Dermis blood vessel endothelial cell (primary cell): ENCODE results near the gene WDR93. TPM values are rescaled to one million over a fixed set of nuclear protein-coding genes. Genes with fewer than 3 reads are reported as not detected.
"Not testable (repeated sequence)": the region's sequence is repeated elsewhere in the genome, so short reads cannot be mapped to it uniquely, and the experiment has no call there.

Source experiments
- DNase-seq: peaks from one replicate; pipeline ENCODE4 v3.0.0; 2010
- total RNA-seq: library from RNA; depleted of rRNA; stranded (reverse); fragments of >200 nt; gene quantifications from 2 replicates; pipeline ENCODE4 v1.2.3, GENCODE V29; 2014

Gene WDR93
- total RNA-seq, 1 donor from 2014 or later, result not detected

DNA sequence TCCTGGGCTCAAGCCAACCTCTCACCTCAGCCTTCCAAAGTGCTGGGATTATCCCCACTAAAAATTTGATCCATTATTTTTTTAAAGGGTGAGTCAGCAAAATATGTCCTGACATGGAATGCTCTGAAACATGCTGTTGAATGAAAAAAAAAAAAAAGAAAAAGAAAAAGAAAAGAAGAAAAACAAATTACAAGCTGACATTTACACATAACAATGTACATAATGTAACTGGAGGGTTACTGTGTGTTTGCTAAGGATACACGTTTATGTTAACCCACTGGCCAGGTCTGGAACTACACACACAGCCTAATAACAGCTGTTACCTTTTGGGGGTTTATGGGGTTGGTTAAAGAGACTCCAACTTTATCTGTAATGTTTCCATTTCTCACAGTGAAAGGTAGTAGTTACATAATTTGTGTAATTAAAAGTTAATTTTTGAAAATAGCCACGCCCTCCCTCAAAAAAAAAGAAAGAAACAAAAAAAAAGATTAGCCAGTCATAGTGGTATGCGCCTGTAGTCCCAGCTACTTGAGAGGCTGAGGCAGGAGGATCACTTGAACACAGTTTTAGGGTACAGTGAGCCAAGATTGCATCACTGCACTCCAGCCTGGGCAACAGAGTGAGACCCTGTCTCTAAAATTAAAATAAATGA lies 82.4 kb downstream of the WDR93 start:
- DNase-seq, result peak; percentile 43

DNA sequence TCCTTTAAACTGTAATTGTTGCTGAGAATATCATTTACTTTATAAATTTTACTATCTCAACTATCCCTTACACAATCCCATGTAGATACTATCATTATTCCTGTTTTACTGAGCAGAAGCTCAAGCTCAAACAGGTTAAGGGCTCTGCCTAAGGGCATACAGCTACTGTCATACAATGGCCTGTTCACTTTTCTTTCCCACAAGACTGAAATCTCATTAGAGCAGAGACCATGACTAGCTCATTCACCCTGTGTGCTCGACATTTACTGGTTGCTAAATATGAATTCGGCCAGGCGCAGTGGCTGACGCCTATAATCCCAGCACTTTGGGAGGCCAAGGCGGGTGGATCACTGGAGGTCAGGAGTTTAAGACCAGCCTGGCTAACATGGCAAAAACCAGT lies 83.9 kb downstream of the WDR93 start:
- DNase-seq, result no peak

DNA sequence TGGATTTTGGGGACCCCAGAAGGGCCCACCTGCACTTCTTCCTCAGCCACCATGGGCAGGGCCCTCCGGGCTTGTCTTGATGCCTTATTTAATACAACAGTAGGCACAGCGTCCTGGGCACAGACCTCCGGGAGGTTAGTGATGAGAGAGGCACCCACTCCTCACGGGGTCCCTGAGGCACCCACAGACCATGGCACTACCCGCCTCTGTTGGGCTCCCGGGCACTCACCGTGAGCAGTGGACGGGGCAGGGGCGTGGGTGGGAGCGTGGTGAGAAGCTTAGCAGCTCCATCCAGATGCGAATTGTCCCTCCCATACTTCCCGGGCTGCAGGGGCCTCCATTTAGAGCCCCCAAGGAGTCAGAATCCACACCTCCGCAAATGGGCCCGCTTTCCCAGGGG lies 85.2 kb downstream of the WDR93 start:
- no peak for DNase-seq

DNA sequence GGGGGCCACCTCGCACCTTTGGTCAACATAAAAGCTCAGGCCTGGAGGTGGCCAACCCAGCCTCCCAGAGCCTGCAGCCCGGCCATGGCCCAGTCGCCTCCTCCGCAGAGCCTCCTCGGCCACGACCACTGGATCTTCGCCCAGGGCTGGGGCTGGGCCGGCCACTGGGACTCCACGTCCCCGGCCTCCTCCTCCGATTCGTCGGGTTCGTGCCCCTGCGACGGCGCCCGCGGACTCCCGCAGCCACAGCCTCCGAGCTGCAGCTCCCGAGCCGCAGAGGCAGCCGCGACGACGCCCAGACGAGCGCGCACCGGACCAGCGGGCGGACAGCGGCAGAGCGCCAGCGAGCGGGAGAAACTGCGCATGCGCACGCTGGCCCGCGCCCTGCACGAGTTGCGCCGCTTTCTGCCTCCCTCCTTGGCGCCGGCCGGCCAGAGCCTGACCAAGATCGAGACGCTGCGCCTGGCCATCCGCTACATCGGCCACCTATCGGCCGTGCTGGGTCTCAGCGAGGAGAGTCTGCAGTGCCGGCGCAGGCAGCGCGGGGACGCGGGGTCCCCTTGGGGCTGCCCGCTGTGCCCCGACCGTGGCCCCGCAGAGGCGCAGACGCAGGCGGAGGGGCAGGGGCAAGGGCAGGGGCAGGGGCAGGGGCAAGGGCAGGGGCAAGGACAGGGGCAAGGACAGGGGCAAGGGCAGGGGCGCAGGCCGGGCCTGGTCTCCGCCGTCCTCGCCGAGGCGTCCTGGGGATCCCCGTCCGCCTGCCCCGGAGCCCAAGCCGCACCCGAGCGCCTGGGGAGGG lies 85.9 kb downstream of the WDR93 start, which contains the start of gene MESP2:
TSS of gene MESP2 (plus strand) at position 59 of the 799 bp plus-strand sequence. CDS start at position 85, 26 bp downstream.
- peak; percentile 90 for DNase-seq

DNA sequence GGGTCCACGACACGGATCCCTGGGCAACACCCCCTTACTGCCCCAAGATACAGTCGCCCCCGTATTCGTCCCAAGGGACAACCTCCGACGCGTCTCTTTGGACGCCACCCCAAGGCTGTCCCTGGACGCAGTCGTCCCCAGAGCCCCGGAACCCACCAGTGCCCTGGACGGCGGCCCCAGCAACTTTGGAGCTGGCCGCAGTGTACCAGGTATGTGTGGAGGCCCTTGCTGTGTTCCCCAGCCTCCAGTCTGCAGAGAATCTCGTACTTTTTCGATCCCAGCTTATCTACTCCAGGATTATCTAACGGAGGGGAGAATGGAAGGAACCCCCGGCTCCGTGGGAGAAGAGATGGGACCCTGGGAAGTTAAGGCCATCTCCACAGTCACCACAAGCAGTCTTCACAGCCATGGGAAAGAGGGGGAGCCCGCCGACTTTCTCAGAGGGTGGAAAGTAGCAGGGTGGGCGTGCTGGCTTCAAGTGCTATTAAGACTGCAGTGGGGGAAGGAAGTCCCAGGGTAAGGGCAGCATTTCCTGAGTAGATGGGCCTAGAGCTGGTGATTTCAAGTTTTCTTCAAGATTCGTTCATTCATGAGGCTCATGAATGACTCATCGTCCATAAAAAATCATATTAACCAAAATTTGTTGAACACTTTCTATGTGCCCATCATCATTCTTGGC lies 86.6 kb downstream of the WDR93 start:
- DNase-seq, result no peak

DNA sequence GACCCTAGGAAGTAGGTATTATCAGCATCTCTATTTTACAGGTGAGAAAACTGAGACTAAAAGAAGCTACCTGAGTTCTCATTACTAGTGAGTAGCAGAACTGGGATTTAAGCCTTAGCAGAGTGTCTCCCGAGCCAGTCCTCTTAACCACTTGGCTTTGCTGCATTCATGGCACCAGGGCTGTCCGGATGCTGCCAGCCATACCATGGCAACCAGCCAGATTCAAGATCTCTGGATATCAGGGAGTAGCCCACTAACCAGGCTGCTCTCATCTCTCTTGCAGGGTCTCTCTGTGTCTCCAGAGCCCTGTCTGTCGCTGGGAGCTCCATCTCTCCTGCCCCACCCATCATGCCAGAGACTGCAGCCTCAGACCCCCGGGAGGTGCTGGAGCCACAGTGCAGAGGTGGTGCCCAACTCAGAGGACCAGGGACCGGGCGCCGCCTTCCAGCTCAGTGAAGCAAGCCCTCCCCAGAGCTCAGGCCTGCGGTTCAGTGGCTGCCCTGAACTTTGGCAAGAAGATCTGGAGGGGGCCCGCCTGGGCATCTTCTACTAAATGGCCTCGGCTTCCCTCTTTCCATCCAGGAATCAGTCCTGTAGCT lies 87.3 kb downstream of the WDR93 start:
- no peak for DNase-seq

DNA sequence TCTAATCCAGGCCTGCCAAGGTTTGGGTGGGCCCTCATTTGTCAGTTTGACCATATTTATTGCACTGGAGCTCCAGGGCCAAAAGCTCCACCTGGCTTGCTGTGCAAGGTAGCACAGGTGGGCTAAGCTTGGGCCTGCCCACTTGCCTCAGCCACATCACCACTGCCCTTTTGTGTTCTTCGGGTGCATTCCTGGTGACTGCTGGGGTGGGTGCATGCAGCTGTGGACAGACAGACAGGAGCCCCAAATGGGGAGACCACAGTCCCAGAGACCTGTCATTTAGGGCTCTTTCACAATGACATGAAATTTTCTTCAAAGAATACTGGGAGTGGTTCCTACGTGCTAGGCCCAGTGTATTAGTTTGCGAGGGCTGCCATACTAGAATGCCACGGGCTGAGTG lies 88.2 kb downstream of the WDR93 start:
- no peak for DNase-seq

DNA sequence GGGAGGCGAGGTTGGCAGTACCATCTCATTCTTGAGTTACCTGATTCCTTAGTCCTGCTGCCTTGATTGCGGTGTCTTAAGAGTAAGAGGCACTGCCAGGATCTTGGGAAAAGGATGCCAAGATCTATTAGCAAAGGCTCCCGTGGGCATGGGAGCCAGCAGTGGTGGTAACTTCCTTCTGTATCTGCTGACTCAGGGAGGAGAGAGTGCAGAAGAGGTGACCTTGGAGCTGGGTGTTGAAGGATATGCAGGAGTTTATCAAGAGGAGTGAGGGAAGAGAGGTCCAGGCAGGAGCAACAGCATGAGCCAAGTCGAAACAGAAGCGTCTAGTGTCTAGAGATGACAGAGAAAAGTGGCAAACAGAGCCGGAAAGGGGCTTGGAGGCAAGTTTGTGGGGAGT lies 90.0 kb downstream of the WDR93 start:
- DNase-seq, result no peak

DNA sequence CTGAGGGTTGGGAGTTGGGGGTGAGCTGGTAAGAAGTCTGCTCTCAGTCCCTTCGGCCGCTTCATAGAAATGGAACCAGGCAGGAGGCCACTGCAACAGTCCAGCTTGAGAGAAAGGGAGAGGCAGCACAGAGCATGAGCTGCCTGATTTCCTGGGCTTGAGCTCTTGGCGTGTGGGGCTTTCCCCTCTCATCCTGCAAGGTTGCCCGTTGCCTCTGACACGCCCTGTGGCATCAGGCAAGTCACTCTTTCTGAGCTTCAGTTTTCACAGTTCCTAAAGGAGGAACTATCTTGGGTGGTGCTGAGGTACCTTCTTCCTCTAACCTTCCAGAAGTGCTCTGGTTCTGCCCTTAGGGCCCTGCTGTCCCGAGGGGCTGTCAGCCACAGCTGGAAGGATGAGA lies 90.4 kb downstream of the WDR93 start:
- no peak for DNase-seq

DNA sequence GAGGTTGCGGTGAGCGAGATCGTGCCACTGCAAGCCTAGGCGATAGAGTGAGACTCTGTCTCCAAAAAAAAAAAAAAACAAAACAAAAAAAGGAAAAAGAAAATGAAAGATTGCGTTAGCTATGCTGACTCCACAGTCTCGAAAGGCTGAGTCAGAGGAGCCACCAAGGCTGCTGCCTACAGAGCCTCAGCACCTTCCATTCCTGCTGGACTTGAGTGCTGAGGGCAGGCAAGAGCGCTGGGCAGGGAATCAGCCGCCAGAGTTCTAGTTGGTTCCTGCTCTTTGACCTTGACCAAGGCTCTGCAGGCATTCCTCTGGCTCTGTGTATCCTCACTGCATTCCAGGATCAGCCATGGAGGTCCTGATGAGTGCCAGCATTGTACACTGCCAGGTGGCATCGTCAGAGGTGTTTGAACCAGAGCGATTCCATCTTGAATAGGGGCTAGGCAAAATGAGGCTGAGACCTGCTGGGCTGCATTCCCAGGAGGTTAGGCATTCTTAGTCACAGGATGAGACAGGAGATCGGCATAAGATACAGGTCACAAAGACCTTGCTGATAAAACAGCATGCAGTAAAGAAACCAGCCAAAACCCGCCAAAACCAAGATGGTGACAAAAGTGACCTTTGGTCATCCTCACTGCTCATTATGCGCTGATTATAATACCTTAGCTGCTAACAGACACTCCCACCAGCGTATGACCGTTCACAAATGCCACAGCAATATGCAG lies 91.4 kb downstream of the WDR93 start:
- no peak for DNase-seq

DNA sequence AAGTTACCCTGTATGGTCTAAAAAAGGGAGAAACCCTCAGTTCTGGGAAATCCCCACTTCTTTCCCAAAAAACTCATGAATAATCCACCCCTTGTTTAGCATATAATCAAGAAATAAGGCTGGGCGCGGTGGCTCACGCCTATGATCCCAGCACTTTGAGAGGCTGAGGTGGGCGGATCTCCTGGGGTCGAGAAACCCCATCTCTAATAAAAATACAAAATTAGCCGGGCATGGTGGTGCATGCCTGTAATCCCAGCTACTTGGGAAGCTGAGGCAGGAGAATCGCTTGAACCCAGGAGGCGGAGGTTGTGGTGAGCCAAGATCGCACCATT lies 92.0 kb downstream of the WDR93 start:
- DNase-seq, result not testable (repeated sequence)

DNA sequence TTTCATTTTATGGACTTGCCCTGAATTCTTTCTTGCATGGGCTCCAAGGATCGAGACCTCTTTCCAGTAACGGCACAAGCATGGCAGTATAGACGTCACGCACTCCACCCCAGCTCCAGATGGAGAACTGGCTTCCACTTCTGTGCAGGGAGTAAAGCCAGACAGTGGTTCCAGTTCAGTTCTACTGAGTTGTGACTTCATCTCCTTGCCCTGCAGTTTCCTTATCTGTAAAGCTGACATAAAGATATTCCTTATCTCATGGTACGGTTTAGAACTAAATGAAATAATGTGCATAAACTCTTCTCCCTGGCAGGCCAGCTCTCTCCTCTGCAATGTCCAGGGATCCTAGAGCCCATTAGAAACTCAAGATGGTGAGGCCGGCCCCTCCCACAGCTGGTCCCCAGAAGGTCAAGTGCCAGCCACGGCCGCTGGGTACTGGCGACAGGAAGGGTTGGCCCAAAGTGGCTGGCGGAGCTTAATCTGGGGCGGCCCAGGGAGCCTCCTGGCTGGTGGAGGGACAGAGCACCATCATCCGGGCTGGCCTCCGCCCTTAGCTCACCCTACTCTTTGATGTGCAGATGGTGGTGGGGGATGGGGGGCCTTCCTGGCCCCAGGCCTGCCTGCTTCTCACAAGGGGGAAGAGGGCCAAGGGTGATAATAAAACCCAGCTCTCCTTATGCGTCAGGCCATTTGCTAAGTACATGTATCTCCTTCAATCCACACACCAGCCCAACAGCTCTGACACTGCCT lies 92.7 kb downstream of the WDR93 start:
- no peak for DNase-seq

DNA sequence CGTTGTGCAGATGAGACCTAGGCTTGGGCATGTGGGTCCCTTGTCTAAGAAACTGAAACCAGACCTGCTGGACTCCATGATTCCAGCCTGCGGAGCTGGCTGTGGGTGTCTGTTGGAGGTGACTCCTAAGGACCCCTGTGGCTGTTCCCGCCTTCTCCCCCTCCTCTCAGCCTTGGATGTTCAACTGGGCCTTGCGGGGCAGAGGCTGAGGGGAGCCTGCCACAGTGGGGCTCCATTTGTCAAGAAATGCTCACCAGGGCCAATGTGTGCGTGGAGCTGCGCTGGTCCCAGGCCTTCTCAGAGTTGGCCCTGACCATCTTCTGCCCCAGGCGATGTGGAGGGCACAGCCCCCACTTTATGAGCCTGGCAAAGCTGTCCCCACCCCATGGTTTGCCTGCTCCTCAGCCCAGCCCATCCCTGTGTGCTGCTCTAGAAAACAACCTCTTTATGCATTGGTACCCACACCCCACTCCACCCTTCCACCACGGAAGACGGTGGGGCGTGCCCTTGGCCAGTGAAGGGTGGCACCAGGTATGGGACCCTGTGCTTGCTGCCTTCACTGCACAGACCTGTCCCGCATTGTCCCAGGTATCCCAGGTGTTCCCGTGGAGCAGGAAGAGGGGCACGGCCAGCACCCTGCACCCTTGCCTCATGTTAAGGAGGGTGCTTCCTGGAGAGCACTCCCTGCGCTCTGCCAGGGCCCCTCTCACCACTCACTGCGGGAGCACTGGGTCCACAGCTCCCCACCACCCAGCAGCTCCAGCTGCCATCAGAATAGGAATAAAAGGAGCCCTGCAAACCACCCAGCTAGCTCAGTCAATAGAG lies 93.5 kb downstream of the WDR93 start:
- DNase-seq, result no peak

DNA sequence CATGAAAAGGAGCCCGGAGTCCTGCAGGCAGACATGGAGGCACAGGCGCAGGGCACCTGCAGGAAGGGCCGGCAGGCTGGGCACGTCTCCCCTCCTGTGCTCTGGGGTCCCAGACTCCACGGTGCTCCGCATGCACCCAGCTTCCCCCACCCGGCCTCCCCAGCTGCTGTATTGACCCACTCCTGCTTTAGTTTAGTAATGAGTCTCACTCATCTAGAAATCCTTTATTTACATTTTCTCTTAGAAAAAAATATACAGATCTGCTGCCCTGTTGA lies 94.0 kb downstream of the WDR93 start:
- DNase-seq, result no peak

DNA sequence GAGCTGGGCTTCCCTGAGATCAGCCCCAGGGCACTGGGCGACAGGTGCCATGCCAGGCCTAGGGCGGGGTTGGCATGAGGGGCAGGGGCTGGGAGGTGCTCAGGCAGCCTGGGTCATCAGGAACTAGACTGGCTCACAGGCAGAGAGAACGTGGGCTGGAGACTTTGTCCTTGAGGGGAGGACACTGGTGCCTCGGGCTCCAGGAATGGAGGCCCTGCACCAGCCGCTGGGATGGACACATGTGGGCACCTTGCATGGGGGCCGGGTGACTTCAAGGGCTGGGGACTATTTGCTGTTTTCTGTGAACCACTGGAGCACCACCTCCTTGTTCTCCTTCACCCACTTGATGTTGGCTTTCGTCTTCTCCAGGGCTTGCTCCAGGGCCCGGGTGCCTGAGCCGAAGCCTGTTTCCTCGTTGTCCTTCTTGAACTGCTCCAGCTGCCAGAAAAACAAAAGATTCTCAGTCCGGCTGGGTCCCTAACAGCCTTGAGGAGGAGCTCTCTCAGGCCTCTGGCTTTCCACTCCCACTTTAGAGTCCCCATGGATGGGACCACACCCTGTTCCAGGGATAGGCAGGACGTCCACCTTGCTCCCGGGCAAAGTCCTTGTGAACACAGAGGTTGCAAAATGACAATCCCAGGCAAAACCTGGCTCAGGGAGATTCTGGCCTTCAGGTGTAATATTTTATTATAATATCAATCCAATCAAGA lies 94.6 kb downstream of the WDR93 start:
- no peak for DNase-seq

DNA sequence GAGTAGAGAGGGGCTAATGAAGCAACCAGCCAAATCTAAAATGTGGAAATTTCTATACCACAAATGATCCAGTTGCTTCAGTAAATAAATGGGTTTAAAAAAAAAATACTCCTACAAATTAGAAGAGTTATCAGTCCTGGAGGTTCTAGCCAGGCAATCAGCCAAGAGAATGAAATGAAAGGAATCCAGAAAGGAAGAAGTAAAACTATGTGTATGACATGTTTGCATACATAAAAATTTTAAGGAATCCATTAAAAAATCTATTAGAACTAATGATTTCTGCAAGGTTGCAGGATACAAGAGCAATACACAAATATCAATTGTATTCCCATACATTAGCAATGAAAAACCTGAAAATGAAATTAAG lies 95.1 kb downstream of the WDR93 start:
- no peak for DNase-seq

DNA sequence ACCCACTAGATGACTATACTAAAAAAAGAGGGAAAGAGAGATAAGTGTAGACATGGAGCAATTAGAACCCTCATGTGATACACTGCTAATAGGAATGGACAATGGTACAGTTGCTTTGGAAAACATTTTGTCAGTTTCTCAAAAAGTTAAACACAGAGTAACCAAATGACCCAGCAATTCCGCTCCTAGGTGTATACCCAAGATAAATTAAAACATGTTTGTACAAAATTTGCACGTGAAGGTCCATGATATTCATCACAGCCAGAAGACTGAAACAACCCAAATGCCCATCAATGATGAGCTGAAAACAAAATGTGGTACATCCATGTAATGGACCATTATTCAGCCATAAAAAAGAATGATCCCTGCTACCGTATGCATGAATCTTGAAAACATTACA lies 97.3 kb downstream of the WDR93 start:
- DNase-seq, result no peak

DNA sequence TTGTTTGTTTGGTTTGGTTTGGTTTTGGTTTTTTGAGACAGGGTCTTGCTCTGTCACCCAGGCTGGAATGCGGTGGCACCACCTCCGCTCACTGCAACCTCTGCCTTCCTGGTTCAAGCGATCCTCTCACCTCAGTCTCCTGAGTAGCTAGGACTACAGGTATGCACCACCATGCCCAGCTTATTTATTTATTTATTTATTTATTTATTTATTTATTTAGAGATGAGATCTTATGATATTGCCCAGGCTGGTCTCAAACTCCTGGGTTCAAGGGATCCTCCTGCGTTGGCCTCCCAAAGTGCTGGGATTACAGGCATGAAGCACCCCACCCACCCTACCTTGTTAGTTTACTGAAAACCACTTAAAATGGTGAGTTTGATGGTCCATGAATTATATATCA lies 98.0 kb downstream of the WDR93 start:
- not testable (repeated sequence) for DNase-seq

DNA sequence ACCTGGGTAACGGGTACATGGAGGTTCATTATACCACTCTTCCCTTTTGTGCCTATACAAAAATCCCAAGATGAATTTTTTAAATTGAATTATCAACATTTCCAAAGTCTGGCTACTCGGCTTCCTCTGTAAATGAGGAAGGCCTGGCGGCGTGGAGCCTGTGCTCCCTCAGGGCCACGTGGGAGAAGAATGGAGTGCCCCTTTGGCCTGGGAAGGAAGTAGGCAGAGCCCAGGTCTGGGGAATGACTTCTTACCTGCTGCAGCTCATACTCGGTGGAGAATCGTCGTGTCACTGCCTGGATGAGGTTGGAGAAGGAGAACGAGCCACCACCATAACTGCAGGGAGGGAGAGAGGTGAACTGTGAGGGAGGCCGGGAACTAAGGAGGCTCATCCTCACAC lies 99.6 kb downstream of the WDR93 start:
- DNase-seq, result no peak

DNA sequence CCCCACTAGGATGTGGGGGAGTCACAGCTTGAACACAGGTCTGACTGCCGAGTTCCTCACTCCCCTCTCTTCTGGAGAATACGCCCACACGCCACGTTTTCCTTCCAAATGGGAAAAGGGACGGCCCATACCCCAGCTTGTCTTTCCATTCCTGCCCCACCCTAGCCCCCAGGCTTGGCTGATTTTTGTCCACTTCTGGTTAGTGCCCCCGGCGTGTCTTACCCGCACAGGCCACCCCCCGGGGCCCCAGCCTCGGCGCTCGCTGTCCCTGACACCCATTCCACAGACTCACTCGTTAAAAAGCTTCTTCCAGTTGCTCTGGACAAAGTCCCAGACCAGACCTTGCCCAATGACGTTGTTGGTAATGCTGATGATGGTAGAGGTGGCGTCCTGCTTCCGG lies 100.0 kb downstream of the WDR93 start:
- no peak for DNase-seq
